Fibroblast of lung (primary cell): ENCODE data around the gene USP24. TPM values are rescaled to one million over a fixed set of nuclear protein-coding genes. Genes with fewer than 3 reads are reported as not detected.

Experiments
- DNase-seq, 2 donors: peaks; one replicate each; pipeline versions ENCODE4 v3.0.0 to v3.0.0-alpha.2; 2010; ENCODE audit warnings: low read depth in 2 of 2
- H2AFZ ChIP-seq: 2 replicates; pipeline ENCODE4 v1.5.1; 2012; ENCODE audit warnings: low read length, control low read depth, inconsistent platforms
- H3K27ac ChIP-seq: 2 replicates; pipeline ENCODE4 v1.5.1; 2011; ENCODE audit warnings: low read length, control low read depth; ENCODE audit not compliant: insufficient read depth
- H3K27me3 ChIP-seq: 2 replicates; pipeline ENCODE4 v1.5.1; 2011; ENCODE audit warnings: mild to moderate bottlenecking, low read length; ENCODE audit not compliant: control insufficient read depth, insufficient read depth
- H3K36me3 ChIP-seq: 2 replicates; pipeline ENCODE4 v1.5.1; 2011; ENCODE audit warnings: low read length; ENCODE audit not compliant: control insufficient read depth, insufficient read depth
- H3K4me1 ChIP-seq: 2 replicates; pipeline ENCODE4 v1.5.1; 2011; ENCODE audit warnings: low read length; ENCODE audit not compliant: control insufficient read depth, insufficient read depth; ENCODE audit errors: extremely low read depth
- H3K4me2 ChIP-seq: 2 replicates; pipeline ENCODE4 v1.5.1; 2011; ENCODE audit warnings: low read length, control low read depth; ENCODE audit not compliant: insufficient read depth; ENCODE audit errors: extremely low read depth
- H3K4me3 ChIP-seq, 4 experiments: fragments of 200-600 bp in 1 of 4; sonication (generic) in 1 of 4; replicated peaks in 1 of 4; 2 replicates each; pipeline ENCODE4 v1.5.1; 2011 to 2016; ENCODE audit warnings: low read length in 4 of 4, low read depth in 3 of 4, mild to moderate bottlenecking in 3 of 4, control low read depth in 2 of 4, inconsistent platforms in 1 of 4, mixed read lengths in 1 of 4; ENCODE audit not compliant: insufficient read depth in 1 of 4; ENCODE audit errors: control extremely low read depth in 1 of 4
- H3K79me2 ChIP-seq: 2 replicates; pipeline ENCODE4 v1.5.1; 2012; ENCODE audit warnings: mild to moderate bottlenecking, low read length, inconsistent platforms; ENCODE audit not compliant: control insufficient read depth, insufficient read depth
- H3K9ac ChIP-seq: 2 replicates; pipeline ENCODE4 v1.5.1; 2011; ENCODE audit warnings: mild to moderate bottlenecking, low read length, control low read depth; ENCODE audit not compliant: insufficient read depth
- H3K9me3 ChIP-seq: 2 replicates; pipeline ENCODE4 v1.5.1; 2012; ENCODE audit warnings: low read depth, low read length; ENCODE audit not compliant: control insufficient read depth, insufficient read depth
- H4K20me1 ChIP-seq: 2 replicates; pipeline ENCODE4 v1.5.1; 2011; ENCODE audit warnings: low read length; ENCODE audit not compliant: control insufficient read depth, insufficient read depth; ENCODE audit errors: extremely low read depth
- CTCF ChIP-seq, 2 donors: IDR thresholded peaks in 1 of 2; conservative IDR thresholded peaks in 1 of 2; 1 replicate in 1 of 2; 2 replicates in 1 of 2; pipeline ENCODE4 v1.5.1; 2011 to 2012; ENCODE audit warnings: low read length in 2 of 2, control low read depth in 1 of 2, inconsistent platforms in 1 of 2, low read depth in 1 of 2, mild to moderate bottlenecking in 1 of 2
- EZH2 ChIP-seq: IDR thresholded peaks from 2 replicates; pipeline ENCODE4 v1.5.1; 2012; ENCODE audit warnings: low read length, control low read depth, mild to moderate bottlenecking; ENCODE audit errors: missing control alignments
- polyA plus RNA-seq, 2 donors: library from polyadenylated mRNA; depleted of rRNA in 1 of 2; stranded (reverse) in 1 of 2; unstranded in 1 of 2; fragments of >200 nt; gene quantifications; 2 replicates each; pipeline ENCODE4 v1.2.1, GENCODE V29; 2011 to 2012; ENCODE audit warnings: missing spikeins in 1 of 2
- total RNA-seq: library from RNA; depleted of rRNA; stranded (reverse); fragments of >200 nt; gene quantifications from 2 replicates; pipeline ENCODE4 v1.2.1, GENCODE V29; 2014

USP24 gene
- total and polyA plus RNA-seq, 2 donors (not counting 1 experiment from before 2014, with no cell fraction given) = 16.4 to 63.9 TPM

GRCh38 chr1:55063577-55063942 lies 151.6 kb downstream of the USP24 start:
- no peaks in the 10 kb centered on the region for H3K4me1 ChIP-seq
- H3K79me2 ChIP-seq = no peaks in the 10 kb centered on the region
- peaks cover 2% of the 10 kb centered on the region for H3K27me3 ChIP-seq
- DNase-seq = no peak
- no peak overlapping the region for H3K4me2 ChIP-seq
- no peaks in the 10 kb centered on the region for H4K20me1 ChIP-seq
- no peak for TF ChIP-seq CTCF (conservative IDR thresholded peaks at IDR 0.05 in 1 of 2, IDR thresholded peaks at IDR 0.05 in 1 of 2; ENCODE audit: low read depth in 1 of 2, low read length in 2 of 2)
- TF ChIP-seq EZH2 = no peak
- no peak overlapping the region for H3K27ac ChIP-seq
- no peaks in the 10 kb centered on the region for H3K9me3 ChIP-seq
- no peak overlapping the region for H3K4me3 ChIP-seq
- no peak overlapping the region for H2AFZ ChIP-seq
- no peak overlapping the region for H3K9ac ChIP-seq
- H3K36me3 ChIP-seq = peaks cover 10% of the 10 kb centered on the region

- Histone ChIP-seq H3K79me2 (no peaks in the 10 kb centered on the region), H3K4me3 (no peak overlapping the region), H3K9me3 (no peaks in the 10 kb centered on the region), H3K4me2 (no peak overlapping the region), H3K27ac (no peak overlapping the region), H4K20me1 (no peaks in the 10 kb centered on the region), H2AFZ (no peak overlapping the region), H3K9ac (no peak overlapping the region), H3K36me3 (peaks cover 10% of the 10 kb centered on the region), H3K4me1 (no peaks in the 10 kb centered on the region), H3K27me3 (peaks cover 2% of the 10 kb centered on the region)
- no peak for TF ChIP-seq CTCF (conservative IDR thresholded peaks at IDR 0.05 in 1 of 2, IDR thresholded peaks at IDR 0.05 in 1 of 2; ENCODE audit: low read depth in 1 of 2, low read length in 2 of 2)
- TF ChIP-seq EZH2 = no peak
- DNase-seq = no peak
These were observed 152.2 kb downstream of the USP24 start for GRCh38 chr1:55062801-55063576.

GRCh38 chr1:55061706-55062321 lies 153.3 kb downstream of the USP24 start:
- H3K79me2 ChIP-seq = no peaks in the 10 kb centered on the region
- no peak for DNase-seq
- H3K27ac ChIP-seq = no peak overlapping the region
- TF ChIP-seq EZH2 = no peak
- TF ChIP-seq CTCF (conservative IDR thresholded peaks at IDR 0.05 in 1 of 2, IDR thresholded peaks at IDR 0.05 in 1 of 2; ENCODE audit: low read depth in 1 of 2, low read length in 2 of 2) = no peak
- H3K36me3 ChIP-seq = peaks cover 4% of the 10 kb centered on the region
- no peak overlapping the region for H3K4me2 ChIP-seq
- peaks cover 2% of the 10 kb centered on the region for H3K27me3 ChIP-seq
- H2AFZ ChIP-seq = no peak overlapping the region
- H4K20me1 ChIP-seq = no peaks in the 10 kb centered on the region
- H3K4me1 ChIP-seq = no peaks in the 10 kb centered on the region
- no peak overlapping the region for H3K4me3 ChIP-seq
- H3K9ac ChIP-seq = no peak overlapping the region
- no peaks in the 10 kb centered on the region for H3K9me3 ChIP-seq
